IMR-90 (cell line): ENCODE measurements around the gene SH3RF2. TPM values are rescaled to one million over a fixed set of nuclear protein-coding genes. Genes with fewer than 3 reads are reported as not detected.

ENCODE experiments used
- ATAC-seq: fragments of 200-7000 bp; cut with Tn5 transposase; 2 replicates; pipeline ENCODE4 v1.9.1; 2020; ENCODE audit warnings: low read depth, mild to moderate bottlenecking, moderate library complexity
- BruUV-seq: library from RNA; stranded (reverse); fragments of 400-500 nt; replicated peaks from 2 replicates; lab custom pipeline; 2021; lab: Mats Ljungman, UMichigan
- CTCF ChIA-PET: fragments of 300-600 bp; formaldehyde crosslinking; extraction: SDS; loops from one replicate; lab custom pipeline; 2021; ENCODE audit warnings: antibody characterized with exemption; lab: Yijun Ruan, JAX
- POLR2A ChIA-PET: fragments of 300-600 bp; sonication (Branson Sonifier 250); formaldehyde crosslinking; loops from one replicate; lab custom pipeline; 2022; ENCODE audit warnings: antibody characterized with exemption; ENCODE audit not compliant: unreplicated experiment; lab: Charles Lee
- DNase-seq: peaks from one replicate; pipeline ENCODE4 v3.0.0; 2013
- H2AFZ ChIP-seq: replicated peaks from 2 replicates; pipeline ENCODE3; 2013; ENCODE audit warnings: low read length, mild to moderate bottlenecking; ENCODE audit not compliant: poor library complexity
- H2AK5ac ChIP-seq: 2 replicates; pipeline ENCODE4 v1.6.1; 2013; ENCODE audit warnings: low read depth, low read length, inconsistent platforms
- H2AK9ac ChIP-seq: replicated peaks from 2 replicates; pipeline ENCODE3; 2013; ENCODE audit warnings: mild to moderate bottlenecking, low read depth, low read length, moderate library complexity; ENCODE audit not compliant: poor library complexity
- H2BK120ac ChIP-seq: 2 replicates; pipeline ENCODE4 v1.6.1; 2013; ENCODE audit warnings: low read depth, low read length, inconsistent platforms
- H2BK15ac ChIP-seq: 3 replicates; pipeline ENCODE4 v1.6.1; 2013; ENCODE audit warnings: low read depth, low read length, inconsistent platforms
- H2BK20ac ChIP-seq: 2 replicates; pipeline ENCODE4 v1.6.1; 2013; ENCODE audit warnings: low read depth, mild to moderate bottlenecking, inconsistent platforms, low read length, moderate library complexity
- H2BK5ac ChIP-seq: 2 replicates; pipeline ENCODE4 v1.6.1; 2013; ENCODE audit warnings: mild to moderate bottlenecking, low read depth, low read length, inconsistent platforms; ENCODE audit not compliant: poor library complexity, severe bottlenecking
- H3K14ac ChIP-seq: replicated peaks from 2 replicates; pipeline ENCODE4 v1.6.1; 2013; ENCODE audit warnings: low read depth, low read length, inconsistent platforms
- H3K18ac ChIP-seq: 2 replicates; pipeline ENCODE4 v1.6.1; 2013; ENCODE audit warnings: low read depth, low read length, control low read depth
- H3K23ac ChIP-seq: 2 replicates; pipeline ENCODE4 v1.6.1; 2013; ENCODE audit warnings: low read depth, low read length, inconsistent platforms
- H3K27ac ChIP-seq: 2 replicates; pipeline ENCODE4 v1.5.1; 2013; ENCODE audit warnings: mild to moderate bottlenecking, control low read depth, low read length; ENCODE audit not compliant: insufficient read depth
- H3K27me3 ChIP-seq: 2 replicates; pipeline ENCODE4 v1.6.1; 2013; ENCODE audit warnings: low read length; ENCODE audit not compliant: control insufficient read depth, insufficient read depth
- H3K36me3 ChIP-seq: 2 replicates; pipeline ENCODE4 v1.6.1; 2013; ENCODE audit warnings: low read length, mixed read lengths; ENCODE audit not compliant: control insufficient read depth, insufficient read depth
- H3K4ac ChIP-seq: 2 replicates; pipeline ENCODE4 v1.6.1; 2013; ENCODE audit warnings: low read depth, low read length, inconsistent platforms
- H3K4me1 ChIP-seq: 2 replicates; pipeline ENCODE4 v1.6.1; 2013; ENCODE audit warnings: low read length, mixed read lengths; ENCODE audit not compliant: control insufficient read depth, insufficient read depth
- H3K4me2 ChIP-seq: 2 replicates; pipeline ENCODE4 v1.6.1; 2013; ENCODE audit warnings: low read depth, mild to moderate bottlenecking, control low read depth, low read length, moderate library complexity
- H3K4me3 ChIP-seq: 2 replicates; pipeline ENCODE4 v1.5.1; 2013; ENCODE audit warnings: low read depth, mild to moderate bottlenecking, control low read depth, low read length, moderate library complexity; ENCODE audit not compliant: insufficient read depth
- H3K56ac ChIP-seq: 2 replicates; pipeline ENCODE4 v1.6.1; 2013; ENCODE audit warnings: low read length, inconsistent platforms; ENCODE audit not compliant: insufficient read depth; ENCODE audit errors: extremely low read depth
- H3K79me1 ChIP-seq, 2 experiments: 2 replicates each; pipeline ENCODE4 v1.6.1; 2013; ENCODE audit warnings: low read length in 2 of 2, inconsistent platforms in 1 of 2, low read depth in 1 of 2
- H3K9ac ChIP-seq: 2 replicates; pipeline ENCODE4 v1.6.1; 2013; ENCODE audit warnings: low read depth, low read length, control low read depth
- H3K9me1 ChIP-seq: 2 replicates; pipeline ENCODE4 v1.6.1; 2013; ENCODE audit warnings: low read length, inconsistent platforms; ENCODE audit not compliant: insufficient read depth
- H3K9me3 ChIP-seq: 2 replicates; pipeline ENCODE4 v1.6.1; 2013; ENCODE audit warnings: low read length; ENCODE audit not compliant: control insufficient read depth, insufficient read depth
- H4K20me1 ChIP-seq: 2 replicates; pipeline ENCODE4 v1.6.1; 2013; ENCODE audit warnings: low read length, inconsistent platforms; ENCODE audit not compliant: insufficient read depth
- H4K5ac ChIP-seq: 2 replicates; pipeline ENCODE4 v1.6.1; 2013; ENCODE audit warnings: mild to moderate bottlenecking, low read depth, low read length, control low read depth
- H4K8ac ChIP-seq, 2 experiments: 2 replicates each; pipeline ENCODE4 v1.6.1; 2013; ENCODE audit warnings: low read depth in 2 of 2, low read length in 2 of 2, control low read depth in 1 of 2, inconsistent platforms in 1 of 2
- H4K91ac ChIP-seq: 2 replicates; pipeline ENCODE4 v1.6.1; 2013; ENCODE audit warnings: low read depth, low read length, inconsistent platforms; ENCODE audit not compliant: insufficient read depth
- BHLHE40 ChIP-seq: fragments of 150-350 bp; IDR thresholded peaks from 2 replicates; pipeline ENCODE4 v1.6.1; 2016; ENCODE audit warnings: mild to moderate bottlenecking, low read depth, low read length
- CEBPB ChIP-seq: IDR thresholded peaks from 2 replicates; pipeline ENCODE4 v1.6.1; 2012; ENCODE audit warnings: low read depth, low read length, improper control_type of control experiment
- CHD1 ChIP-seq: IDR thresholded peaks from 2 replicates; pipeline ENCODE4 v1.6.1; 2012; ENCODE audit warnings: low read depth, low read length, improper control_type of control experiment
- CTCF ChIP-seq: conservative IDR thresholded peaks from 2 replicates; pipeline ENCODE4 v1.5.1; 2012; ENCODE audit warnings: mild to moderate bottlenecking, low read depth, low read length, improper control_type of control experiment
- ELK1 ChIP-seq: fragments of 150-350 bp; IDR thresholded peaks from 2 replicates; pipeline ENCODE4 v1.6.1; 2016; ENCODE audit warnings: low read depth, mild to moderate bottlenecking, low read length, moderate library complexity, borderline replicate concordance
- FOS ChIP-seq: fragments of 150-350 bp; IDR thresholded peaks from 2 replicates; pipeline ENCODE4 v1.6.1; 2016; ENCODE audit warnings: low read depth, low read length
- MAFK ChIP-seq: IDR thresholded peaks from 2 replicates; pipeline ENCODE4 v1.6.1; 2012; ENCODE audit warnings: low read depth, low read length, improper control_type of control experiment
- MAZ ChIP-seq: IDR thresholded peaks from 2 replicates; pipeline ENCODE4 v1.6.1; 2012; ENCODE audit warnings: low read depth, mild to moderate bottlenecking, low read length, improper control_type of control experiment, moderate library complexity, borderline replicate concordance
- MXI1 ChIP-seq: IDR thresholded peaks from 2 replicates; pipeline ENCODE4 v1.6.1; 2012; ENCODE audit warnings: low read depth, mild to moderate bottlenecking, low read length, moderate library complexity, borderline replicate concordance
- NFE2L2 ChIP-seq: fragments of 150-350 bp; IDR thresholded peaks from 2 replicates; pipeline ENCODE4 v1.6.1; 2016; ENCODE audit warnings: low read depth, mild to moderate bottlenecking, low read length
- POLR2A ChIP-seq: IDR thresholded peaks from 2 replicates; pipeline ENCODE4 v1.6.1; 2012; ENCODE audit warnings: mild to moderate bottlenecking, low read depth, low read length
- RAD21 ChIP-seq: IDR thresholded peaks from 2 replicates; pipeline ENCODE4 v1.6.1; 2012; ENCODE audit warnings: low read length, improper control_type of control experiment
- RCOR1 ChIP-seq: IDR thresholded peaks from 2 replicates; pipeline ENCODE4 v1.6.1; 2012; ENCODE audit warnings: mild to moderate bottlenecking, low read length, improper control_type of control experiment; ENCODE audit not compliant: insufficient replicate concordance
- RFX5 ChIP-seq: IDR thresholded peaks from 2 replicates; pipeline ENCODE4 v1.8.0; 2012; ENCODE audit warnings: low read depth, mild to moderate bottlenecking, low read length, moderate library complexity
- SMC3 ChIP-seq: fragments of 150-350 bp; IDR thresholded peaks from 2 replicates; pipeline ENCODE4 v1.6.1; 2016; ENCODE audit warnings: low read depth, mild to moderate bottlenecking, antibody characterized with exemption, low read length, moderate library complexity
- USF2 ChIP-seq: fragments of 150-350 bp; IDR thresholded peaks from 2 replicates; pipeline ENCODE4 v1.6.1; 2017; ENCODE audit warnings: mild to moderate bottlenecking, antibody characterized with exemption, low read length, low read depth
- WGBS, 2 experiments: methylation state at CpG; one replicate each; pipeline versions ENCODE4 v1.1.5 to v1.1.7; 2013; ENCODE audit warnings: missing lambda C conversion rate in 2 of 2; ENCODE audit not compliant: insufficient read length in 1 of 2; ENCODE audit errors: extremely low coverage in 2 of 2; 5-methylcytosine and 5-hydroxymethylcytosine counted together
- dilution Hi-C: fragments of 300-500 bp; cut with HindIII; formaldehyde crosslinking; loops from one replicate; pipeline ENCODE4 v1.14.3; 2018; ENCODE audit warnings: low sequenced_read_pairs; ENCODE audit not compliant: unreplicated experiment
- in situ Hi-C: fragments of 300-500 bp; cut with MboI; formaldehyde crosslinking; loops from 3 replicates; pipeline ENCODE4 v1.14.3; 2019; ENCODE audit warnings: low sequenced_read_pairs, inconsistent platforms, mixed read lengths
- intact Hi-C: fragments of 100-400 bp; cut with micrococcal nuclease; formaldehyde crosslinking; loops from 2 replicates; pipeline ENCODE4 v1.10.0; 2022
- polyA plus RNA-seq, 3 experiments: library from polyadenylated mRNA; depleted of rRNA; stranded (reverse); fragments of >200 nt; gene quantifications; 2 replicates each; pipeline ENCODE4 v1.2.3, GENCODE V29; 2012; ENCODE audit warnings: low replicate concordance in 1 of 3
- total RNA-seq: library from RNA; depleted of rRNA; stranded (reverse); fragments of >200 nt; gene quantifications from 2 replicates; pipeline ENCODE4 v1.2.3, GENCODE V29; 2012

SH3RF2 gene
- total and polyA plus RNA-seq, 2 of the 4 experiments (the other 2 are of a cell fraction): 1.3 to 1.7 TPM

- H4K8ac ChIP-seq: no peak overlapping the region
- CTCF ChIA-PET: no interaction called here
- H3K14ac ChIP-seq: no peak overlapping the region
- no peak overlapping the region for H4K5ac ChIP-seq
- no peak overlapping the region for H2AK5ac ChIP-seq
- no peak overlapping the region for H3K4me2 ChIP-seq
- WGBS, 2 experiments: no CpG with 5 or more reads among the region's 1 CpG
- POLR2A ChIA-PET: no interaction called here
- H3K36me3 ChIP-seq: peaks cover 11% of the 10 kb centered on the region
- H4K91ac ChIP-seq: no peak overlapping the region
- no peak overlapping the region for H2BK15ac ChIP-seq
- intact Hi-C loops (no loop called here), dilution Hi-C loops (no loop called here), in situ Hi-C loops (loop anchor here (10.0 kb wide), 1 partner anchor 53 kb away; no protein-coding TSS in a partner anchor)
- no peak overlapping the region for H3K9ac ChIP-seq
- DNase-seq (no peak), ATAC-seq (no peak)
- H3K27ac ChIP-seq: no peak overlapping the region
- no peak overlapping the region for H2AFZ ChIP-seq
- H3K4ac ChIP-seq: no peak overlapping the region
- H3K79me1 ChIP-seq: no peaks in the 10 kb centered on the region
- no peaks in the 10 kb centered on the region for H3K9me1 ChIP-seq
- no peaks in the 10 kb centered on the region for H3K4me1 ChIP-seq
- no peak overlapping the region for H3K23ac ChIP-seq
- no peak for TF ChIP-seq USF2
- TF ChIP-seq NFE2L2: no peak
- TF ChIP-seq RCOR1: no peak
- TF ChIP-seq RFX5: no peak
- TF ChIP-seq CEBPB: no peak
- TF ChIP-seq MXI1: no peak
- TF ChIP-seq FOS: no peak
- no peak for TF ChIP-seq MAZ
- no peak for TF ChIP-seq SMC3
- TF ChIP-seq ELK1: no peak
- TF ChIP-seq MAFK: no peak
- TF ChIP-seq RAD21: no peak
- no peak for TF ChIP-seq CTCF
- TF ChIP-seq POLR2A: no peak
- TF ChIP-seq CHD1: no peak
- TF ChIP-seq BHLHE40: no peak
- H2BK5ac ChIP-seq: no peak overlapping the region
- H3K56ac ChIP-seq: no peak overlapping the region
- H3K18ac ChIP-seq: no peak overlapping the region
- H2BK120ac ChIP-seq: no peak overlapping the region
- H2AK9ac ChIP-seq: no peak overlapping the region
- H3K9me3 ChIP-seq: no peaks in the 10 kb centered on the region
- H2BK20ac ChIP-seq: no peak overlapping the region
- H3K27me3 ChIP-seq: no peaks in the 10 kb centered on the region
- H4K20me1 ChIP-seq: no peaks in the 10 kb centered on the region
- H3K4me3 ChIP-seq: no peak overlapping the region
- no TSS peak for BruUV-seq
These were observed 175.0 kb downstream of the SH3RF2 start for GRCh38 chr5:146111409-146111808.
